ENCODE data around the gene ANKAR.

Gene ANKAR

DNA sequence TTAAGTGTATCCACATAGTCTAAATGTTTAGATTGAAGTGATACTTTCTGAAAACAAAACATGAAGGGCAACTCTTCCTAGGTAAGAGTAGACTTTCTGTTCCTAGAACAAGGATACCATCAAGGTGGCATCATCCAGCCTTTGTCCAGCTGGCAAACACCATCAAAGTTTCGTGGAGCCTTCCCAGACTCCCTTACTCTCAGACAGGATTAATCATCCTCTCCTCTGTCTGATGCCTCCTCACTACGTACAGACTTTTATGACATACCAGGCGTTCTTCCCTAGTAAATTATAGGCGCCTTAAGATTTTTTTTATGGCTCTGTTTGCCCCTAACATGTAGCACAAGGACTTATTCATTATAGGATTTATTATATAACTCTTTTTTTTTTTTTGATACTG, 42.6 kb upstream of the ANKAR start:
- no peak overlapping the region for H3K4me3 ChIP-seq (replicated peaks in 1 of 2; ENCODE audit: low read depth in 2 of 2, low read length in 2 of 2)
- peak in 1 of 2 donors; percentile 21 for DNase-seq (ENCODE audit: low read depth in 2 of 2)
- no peak for TF ChIP-seq CTCF (IDR thresholded peaks at IDR 0.05; ENCODE audit: low read depth, low read length)

GRCh38 chr2:189633392-189633811, 41.1 kb upstream of the ANKAR start:
- H3K4me3 ChIP-seq (replicated peaks in 1 of 2; ENCODE audit: low read depth in 2 of 2, low read length in 2 of 2) = no peak overlapping the region
- peak; percentile 51 to 56 for DNase-seq (ENCODE audit: low read depth in 2 of 2)
- TF ChIP-seq CTCF (IDR thresholded peaks at IDR 0.05; ENCODE audit: low read depth, low read length) = peak; percentile 50

DNA sequence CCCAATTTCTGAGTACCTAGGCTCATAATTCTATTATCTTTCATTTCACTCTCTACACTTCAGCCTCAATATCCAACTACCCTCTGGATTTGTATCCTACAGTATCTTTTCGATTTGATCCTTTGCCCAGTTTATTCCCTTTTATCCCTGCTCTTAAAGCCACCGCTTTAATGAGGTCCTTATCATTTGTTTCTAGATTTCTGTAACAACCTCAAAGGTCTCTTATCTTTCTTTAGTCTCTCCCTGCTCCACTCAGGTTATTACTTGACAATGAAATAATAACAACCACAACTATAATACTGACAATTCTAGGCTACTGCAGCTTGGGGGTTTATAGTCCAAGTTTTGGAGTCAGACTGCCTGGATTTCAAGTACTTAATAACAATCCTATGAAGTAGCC, 39.1 kb upstream of the ANKAR start:
- no peak overlapping the region for H3K4me3 ChIP-seq (replicated peaks in 1 of 2; ENCODE audit: low read depth in 2 of 2, low read length in 2 of 2)
- TF ChIP-seq CTCF (IDR thresholded peaks at IDR 0.05; ENCODE audit: low read depth, low read length) = no peak
- no peak for DNase-seq (ENCODE audit: low read depth in 2 of 2)

GRCh38 chr2:189638301-189639006, 36.0 kb upstream of the ANKAR start:
- no peak overlapping the region for H3K4me3 ChIP-seq (replicated peaks in 1 of 2; ENCODE audit: low read depth in 2 of 2, low read length in 2 of 2)
- no peak for DNase-seq (ENCODE audit: low read depth in 2 of 2)
- TF ChIP-seq CTCF (IDR thresholded peaks at IDR 0.05; ENCODE audit: low read depth, low read length) = no peak

GRCh38 chr2:189639007-189639609, 35.4 kb upstream of the ANKAR start:
- H3K4me3 ChIP-seq (replicated peaks in 1 of 2; ENCODE audit: low read depth in 2 of 2, low read length in 2 of 2) = no peak overlapping the region
- DNase-seq (ENCODE audit: low read depth in 2 of 2) = no peak
- TF ChIP-seq CTCF (IDR thresholded peaks at IDR 0.05; ENCODE audit: low read depth, low read length) = no peak

GRCh38 chr2:189641002-189641401, 33.5 kb upstream of the ANKAR start:
- no peak overlapping the region for H3K4me3 ChIP-seq (replicated peaks in 1 of 2; ENCODE audit: low read depth in 2 of 2, low read length in 2 of 2)
- TF ChIP-seq CTCF (IDR thresholded peaks at IDR 0.05; ENCODE audit: low read depth, low read length) = no peak
- DNase-seq (ENCODE audit: low read depth in 2 of 2) = no peak
